NCI-H1694 (cell line): ENCODE results near the gene ITSN1.
"Not testable (repeated sequence)": the region's sequence is repeated elsewhere in the genome, so short reads cannot be mapped to it uniquely, and the experiment has no call there.

ENCODE experiments used
- DNase-seq: peaks from one replicate; lab custom pipeline; 2025; lab: John Stamatoyannopoulos, UW

ITSN1 gene

DNA sequence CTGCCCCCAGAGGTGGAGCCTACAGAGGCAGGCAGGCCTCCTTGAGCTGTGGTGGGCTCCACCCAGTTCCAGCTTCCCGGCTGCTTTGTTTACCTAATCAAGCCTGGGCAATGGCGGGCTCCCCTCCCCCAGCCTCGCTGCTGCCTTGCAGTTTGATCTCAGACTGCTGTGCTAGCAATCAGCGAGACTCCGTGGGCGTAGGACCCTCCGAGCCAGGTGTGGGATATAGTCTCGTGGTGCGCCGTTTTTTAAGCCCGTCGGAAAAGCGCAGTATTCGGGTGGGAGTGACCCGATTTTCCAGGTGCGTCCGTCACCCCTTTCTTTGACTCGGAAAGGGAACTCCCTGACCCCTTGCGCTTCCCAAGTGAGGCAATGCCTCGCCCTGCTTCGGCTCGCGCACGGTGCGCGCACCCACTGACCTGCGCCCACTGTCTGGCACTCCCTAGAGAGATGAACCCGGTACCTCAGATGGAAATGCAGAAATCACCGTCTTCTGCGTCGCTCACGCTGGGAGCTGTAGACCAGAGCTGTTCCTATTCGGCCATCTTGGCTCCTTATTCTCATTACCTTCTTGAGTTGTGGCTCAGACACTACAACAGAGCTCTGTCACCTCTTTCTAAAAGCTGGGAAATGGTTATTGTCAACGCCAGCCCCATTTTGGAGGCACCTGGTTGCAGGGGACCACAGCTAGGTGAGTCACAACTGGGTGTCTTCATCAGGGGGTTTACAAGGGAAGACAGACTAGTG, 288.9 kb downstream of the ITSN1 start:
- DNase-seq: not testable (repeated sequence)

DNA sequence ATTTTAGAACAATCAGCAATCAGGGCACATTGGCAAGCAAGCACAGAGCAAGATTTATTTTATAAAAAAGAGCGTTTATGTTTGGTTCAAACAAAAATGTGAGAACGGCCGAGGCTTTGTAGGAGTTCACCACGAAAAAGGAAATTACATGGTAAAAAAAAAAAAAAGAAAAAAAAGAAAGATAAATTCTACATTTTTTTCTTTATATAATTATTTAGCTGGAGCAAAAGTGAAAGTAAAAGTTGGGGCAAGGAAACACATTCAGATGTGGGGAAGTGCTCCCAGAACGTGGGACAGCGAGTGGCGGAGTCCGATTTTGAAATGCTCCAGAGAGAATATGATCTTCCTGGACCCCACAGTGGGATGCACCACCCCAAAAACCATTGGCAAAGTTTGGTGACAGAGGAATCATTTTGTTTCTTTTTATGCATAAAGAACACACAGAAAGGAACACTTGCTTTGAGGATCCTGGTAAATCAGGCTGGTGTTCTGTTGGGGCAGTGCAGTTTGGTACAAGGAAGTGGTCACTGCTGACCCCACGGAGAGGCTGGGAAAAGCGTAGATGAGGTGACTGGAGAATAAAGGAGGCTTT, 289.6 kb downstream of the ITSN1 start:
- no peak for DNase-seq

- no peak for DNase-seq
Measured at GRCh38 chr21:33932731-33933130, 290.4 kb downstream of the ITSN1 start.

DNA sequence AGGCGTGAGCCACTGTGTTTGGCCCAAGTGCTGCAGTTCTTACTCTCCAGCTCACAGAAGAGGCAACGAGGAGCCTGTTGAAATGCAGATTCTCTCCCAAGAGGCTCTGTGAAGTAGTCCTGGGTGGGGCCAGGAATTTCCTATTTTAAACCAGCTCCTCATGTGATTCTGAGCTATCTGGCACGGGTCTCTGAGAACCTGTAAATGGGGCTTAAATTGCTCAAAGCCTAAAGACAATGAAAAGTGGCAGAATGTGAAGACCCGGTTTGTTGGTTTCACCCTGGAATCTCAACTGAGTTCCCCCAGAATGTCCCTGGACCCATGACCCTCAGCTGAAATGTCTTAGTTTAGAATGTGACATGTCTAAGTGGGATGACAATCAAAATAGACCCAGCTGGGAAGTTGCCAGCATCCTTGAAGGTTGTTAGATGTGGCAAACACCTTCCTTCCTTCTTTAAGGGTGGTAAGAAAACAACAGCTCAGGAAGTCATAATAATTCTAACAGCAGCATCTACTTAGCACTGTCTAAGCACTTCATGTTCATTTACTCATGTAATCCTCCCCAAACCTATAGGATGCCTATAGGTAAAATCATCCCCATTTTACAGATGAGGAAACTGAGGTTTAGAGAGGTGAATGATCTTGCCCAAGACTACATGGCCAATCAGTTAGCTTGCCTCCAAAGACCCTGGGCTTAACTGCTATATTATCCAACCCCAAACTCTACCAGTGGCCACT, 294.2 kb downstream of the ITSN1 start:
- DNase-seq: no peak

GRCh38 chr21:33937146-33937545, 294.8 kb downstream of the ITSN1 start:
- DNase-seq: no peak

- DNase-seq: no peak
Measured at GRCh38 chr21:33937931-33938339, 295.6 kb downstream of the ITSN1 start.

- DNase-seq: no peak
Measured at GRCh38 chr21:33938381-33938780, 296.1 kb downstream of the ITSN1 start.

DNA sequence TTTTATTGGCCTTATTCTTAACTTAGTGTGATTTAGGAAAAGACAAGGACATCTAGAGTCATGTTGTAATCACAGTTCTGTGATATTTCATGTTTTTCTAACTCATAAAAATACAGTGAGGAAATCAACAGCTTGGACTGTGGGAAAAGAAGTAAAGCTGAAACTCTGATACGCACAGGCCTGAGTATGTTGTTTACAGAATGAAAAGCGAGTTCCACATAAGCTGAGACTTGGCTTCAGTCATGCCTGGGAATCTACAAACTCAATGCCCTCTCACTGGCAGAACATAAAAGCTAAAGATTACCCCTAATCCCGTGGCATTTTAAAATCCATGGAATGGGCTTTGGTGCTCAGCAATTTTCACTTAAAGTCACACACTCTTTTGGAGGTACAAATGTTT, 296.9 kb downstream of the ITSN1 start:
- DNase-seq: no peak

DNA sequence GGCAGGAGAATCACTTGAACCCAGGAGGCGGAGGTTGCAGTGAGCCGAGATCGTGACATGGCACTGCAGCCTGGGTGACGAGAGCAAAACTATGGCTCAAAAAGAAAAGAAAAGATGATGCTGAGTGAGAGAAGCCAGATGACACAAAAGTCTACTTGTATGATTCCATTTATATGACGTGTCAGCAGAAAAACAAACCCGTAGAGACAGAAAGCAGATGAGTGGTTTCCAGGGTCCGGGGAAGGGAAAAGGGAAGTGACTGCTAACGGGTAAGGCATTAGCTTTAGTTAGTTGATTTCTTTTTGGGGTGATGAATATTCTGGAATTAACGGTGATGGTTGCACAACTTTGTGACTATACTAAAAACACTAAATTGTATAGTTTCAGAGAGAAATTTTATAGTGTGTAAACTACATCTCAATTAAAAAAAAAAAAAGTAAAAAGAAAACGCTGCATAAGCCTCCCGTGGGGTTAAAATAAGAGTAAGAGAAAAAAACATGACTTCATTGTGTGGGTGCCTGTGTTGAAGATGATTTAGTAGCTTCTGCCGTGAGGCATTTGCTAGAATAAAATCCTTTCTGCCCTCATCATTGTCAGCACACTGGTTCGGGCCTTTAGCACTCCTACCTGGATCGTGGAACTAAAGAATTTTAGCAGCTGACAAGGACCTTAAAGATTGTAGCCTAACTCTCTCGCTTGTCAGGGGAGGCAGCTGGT, 298.0 kb downstream of the ITSN1 start:
- no peak for DNase-seq

- DNase-seq: no peak
Measured at GRCh38 chr21:33940881-33941245, 298.6 kb downstream of the ITSN1 start.

DNA sequence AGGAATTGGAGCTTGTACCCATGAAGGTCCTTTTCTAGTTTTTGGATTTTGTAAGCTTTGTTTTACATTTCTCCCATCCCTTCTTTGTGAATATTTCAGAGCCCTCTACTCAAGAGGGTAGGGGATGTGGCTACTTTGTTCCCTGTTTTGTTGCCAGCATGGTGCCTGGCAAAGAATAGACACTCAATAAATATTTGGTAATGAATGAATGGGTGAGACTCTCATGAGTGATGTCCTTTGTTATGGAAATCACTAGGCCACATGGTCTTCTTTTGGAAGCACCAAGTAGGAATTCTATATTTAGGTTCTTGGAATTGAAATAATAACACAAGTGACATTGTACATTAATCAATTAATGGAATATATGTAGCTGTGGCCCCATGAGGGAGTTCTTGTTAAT, 300.1 kb downstream of the ITSN1 start:
- DNase-seq: no peak

- no peak for DNase-seq
Measured at GRCh38 chr21:33943293-33943692, 301.0 kb downstream of the ITSN1 start.

DNA sequence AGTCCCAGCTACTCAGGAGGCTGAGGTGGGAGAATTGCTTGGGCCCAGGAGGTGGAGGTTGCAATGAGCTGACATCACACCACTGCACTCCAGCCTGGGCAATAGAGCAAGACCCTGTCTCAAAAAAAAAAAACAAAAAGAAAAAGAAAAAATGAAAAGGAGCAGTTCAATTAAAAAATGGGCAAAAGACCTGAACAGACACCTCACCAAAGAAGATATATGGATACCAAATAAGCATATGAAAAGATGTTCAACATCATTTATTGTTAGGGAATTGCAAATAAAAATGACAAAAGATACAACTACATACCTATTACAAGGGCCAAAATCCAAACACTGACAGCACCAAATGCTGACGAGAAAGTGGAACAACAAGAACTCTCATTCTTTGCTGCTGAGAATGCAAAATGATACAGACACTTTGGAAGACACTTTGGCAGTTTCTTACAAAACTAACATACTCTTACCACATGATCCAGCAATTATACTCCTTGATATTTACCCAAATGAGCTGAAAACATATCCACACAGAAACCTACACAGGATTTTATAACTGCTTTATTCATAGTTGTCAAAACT, 302.0 kb downstream of the ITSN1 start:
- no peak for DNase-seq

- DNase-seq: no peak
Measured at GRCh38 chr21:33945652-33946270, 303.5 kb downstream of the ITSN1 start.

GRCh38 chr21:33947451-33948095, 305.3 kb downstream of the ITSN1 start:
- DNase-seq: no peak

DNA sequence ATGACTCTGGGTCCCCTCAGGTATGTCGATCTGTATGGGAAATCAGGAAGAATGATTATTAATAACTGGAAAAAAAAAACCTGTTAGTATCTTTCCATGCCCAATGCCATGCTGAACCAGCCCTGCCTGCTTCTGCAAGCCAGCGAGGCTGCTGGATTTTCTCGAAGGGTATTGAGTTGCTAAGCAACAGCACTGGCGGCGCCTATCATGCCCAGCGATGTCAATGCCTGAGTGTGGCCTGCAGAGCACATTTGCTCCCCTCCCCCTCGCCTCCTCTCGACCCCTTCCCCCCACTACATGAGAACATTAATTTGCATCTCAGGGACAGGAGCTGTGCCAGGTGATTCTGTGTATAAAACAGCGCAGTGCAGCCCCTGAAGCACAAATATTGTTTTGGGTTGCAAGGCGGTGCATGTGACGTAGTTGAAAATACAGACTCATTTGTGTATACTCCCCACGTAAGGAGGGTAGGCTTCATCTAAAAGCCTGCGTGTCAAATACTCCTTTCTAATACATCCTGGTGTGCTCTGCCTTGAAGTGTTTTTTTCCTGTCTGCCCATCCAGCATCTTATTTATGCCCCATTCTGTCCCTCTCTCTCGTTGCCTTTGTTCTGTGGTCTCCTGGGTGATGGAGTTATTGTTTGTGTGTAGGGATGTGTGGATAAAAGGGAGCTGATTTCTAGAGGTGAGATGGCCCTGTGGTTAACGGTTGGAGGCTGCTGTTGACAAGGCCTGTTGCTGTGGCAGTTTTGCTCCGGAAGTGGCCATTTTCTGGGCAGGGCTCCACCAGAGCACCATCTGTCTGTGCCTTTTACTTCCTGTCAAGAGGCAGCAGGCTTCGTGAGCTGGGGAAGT, 306.0 kb downstream of the ITSN1 start:
- DNase-seq: peak; percentile 13

DNA sequence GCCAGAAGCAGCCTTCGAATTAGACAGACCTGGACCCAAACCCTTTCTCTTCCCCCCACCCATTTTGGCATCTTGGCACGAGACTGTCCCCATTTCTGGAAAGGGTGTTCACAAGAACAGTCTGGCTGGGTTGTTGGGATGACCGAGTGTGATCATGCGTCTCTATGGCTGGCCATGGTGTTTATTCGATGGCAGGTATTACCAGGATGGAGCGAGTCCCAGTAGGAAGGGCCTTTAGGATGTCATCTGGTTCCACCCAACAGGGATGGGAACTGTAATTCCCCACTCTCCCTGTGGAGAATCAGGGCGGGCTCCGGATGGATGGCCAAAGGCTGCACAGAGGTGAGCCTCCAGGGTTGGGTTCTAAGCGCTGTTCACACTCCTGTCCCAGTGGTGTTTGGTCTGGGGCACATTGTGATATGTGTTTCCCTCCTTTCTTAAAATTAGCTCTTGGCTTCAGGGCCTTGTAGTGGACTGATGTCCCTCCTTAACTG, 306.7 kb downstream of the ITSN1 start:
- DNase-seq: no peak
